ENCODE measurements around the gene RAD54L.

GRCh38 chr1:46289976-46290375, 42.4 kb downstream of the RAD54L start:
- no peak for TF ChIP-seq CTCF (IDR thresholded peaks at IDR 0.05 in 2 of 3, conservative IDR thresholded peaks at IDR 0.05 in 1 of 3; ENCODE audit: borderline replicate concordance in 1 of 3, insufficient read depth in 1 of 3, low read depth in 2 of 3, low read length in 2 of 3)
- no peak for TF ChIP-seq EZH2 (IDR thresholded peaks at IDR 0.05)
- TF ChIP-seq POLR2AphosphoS5 (IDR thresholded peaks at IDR 0.05; ENCODE audit: low read depth, low read length), result no peak
- TF ChIP-seq EGR1 (IDR thresholded peaks at IDR 0.05; ENCODE audit: low read depth), result no peak
- TF ChIP-seq EZH2phosphoT487 (IDR thresholded peaks at IDR 0.05; ENCODE audit: borderline replicate concordance), result no peak
- no peak for TF ChIP-seq FOSL1 (IDR thresholded peaks at IDR 0.05; ENCODE audit: low read depth)
- no peak for TF ChIP-seq SP1 (IDR thresholded peaks at IDR 0.05; ENCODE audit: low read depth)
- no peak for TF ChIP-seq SRF (IDR thresholded peaks at IDR 0.05; ENCODE audit: low read depth)
- no peak for TF ChIP-seq REST (IDR thresholded peaks at IDR 0.05; ENCODE audit: low read depth)
- no peak for TF ChIP-seq ZBTB33 (IDR thresholded peaks at IDR 0.05; ENCODE audit: extremely low read depth, insufficient replicate concordance, low read length)
- TF ChIP-seq POLR2A (IDR thresholded peaks at IDR 0.05; ENCODE audit: borderline replicate concordance, extremely low read depth, insufficient read depth, insufficient read length), result no peak

Measured in HCT116 (cell line).